T-helper 1 cell (primary cell): Measurements from ENCODE around the gene HSPB6.
"Not testable (repeated sequence)": the region's sequence is repeated elsewhere in the genome, so short reads cannot be mapped to it uniquely, and the experiment has no call there.

Experiments used
- DNase-seq, 5 donors: peaks; one replicate each; pipeline ENCODE4 v3.0.0-alpha.2; 2012 to 2020
- total RNA-seq, 4 donors: gene quantifications; one replicate each; lab custom pipeline; 2026; lab: John Stamatoyannopoulos, UW

The HSPB6 gene
- total RNA-seq = 0 reads per million in 4 donors

DNA sequence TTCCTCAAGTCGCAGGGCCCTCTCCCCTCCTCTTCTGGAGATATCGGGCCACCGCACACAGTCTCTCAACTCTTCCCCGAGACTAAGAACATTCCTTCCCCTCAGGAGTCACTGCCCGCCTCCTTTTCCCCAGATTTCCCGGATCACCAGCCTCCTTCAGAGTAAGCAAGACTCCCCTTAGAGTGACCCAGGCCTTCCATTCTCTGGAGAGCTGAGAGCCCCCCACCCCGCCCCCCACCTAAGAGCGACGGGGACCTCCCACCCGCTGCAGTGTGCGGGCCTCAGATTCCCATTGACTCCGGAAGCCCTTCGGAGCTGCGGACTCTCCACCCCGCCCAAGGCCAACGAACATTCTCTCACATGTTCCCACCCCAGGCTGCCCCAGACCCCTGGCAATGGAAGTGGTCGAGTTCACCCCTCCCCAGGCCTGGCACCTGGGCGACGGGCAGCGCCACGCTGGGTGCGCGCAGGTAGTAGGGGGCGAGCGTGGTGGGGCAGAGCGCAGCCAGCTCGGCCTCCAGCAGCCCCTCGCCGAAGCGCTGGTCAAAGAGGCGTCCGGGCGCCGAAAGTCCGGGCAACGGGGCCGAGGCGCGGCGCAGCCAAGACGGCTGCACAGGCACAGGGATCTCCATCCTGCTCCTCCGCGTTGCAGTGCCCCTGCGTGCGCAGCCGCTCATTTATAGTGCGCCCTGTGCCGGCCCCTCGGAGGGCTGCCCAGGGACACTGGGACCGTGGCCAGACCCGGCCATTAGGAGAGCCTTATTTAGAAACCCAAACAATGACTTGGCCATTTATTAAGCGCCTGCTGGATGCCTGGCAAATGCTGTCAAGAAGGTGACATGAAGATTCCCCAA, at the start of gene HSPB6:
Gene HSPB6 (minus strand): TSS at position 653 of the 854 bp plus-strand sequence. CDS start 21 bp downstream, at position 632.
- DNase-seq = no peak

- DNase-seq = no peak
These were observed 49.8 kb upstream of the HSPB6 start for GRCh38 chr19:35806597-35806996.

GRCh38 chr19:35805526-35806102, 48.8 kb upstream of the HSPB6 start:
- no peak for DNase-seq

- no peak for DNase-seq
These were observed 45.0 kb upstream of the HSPB6 start for GRCh38 chr19:35801828-35802227.

DNA sequence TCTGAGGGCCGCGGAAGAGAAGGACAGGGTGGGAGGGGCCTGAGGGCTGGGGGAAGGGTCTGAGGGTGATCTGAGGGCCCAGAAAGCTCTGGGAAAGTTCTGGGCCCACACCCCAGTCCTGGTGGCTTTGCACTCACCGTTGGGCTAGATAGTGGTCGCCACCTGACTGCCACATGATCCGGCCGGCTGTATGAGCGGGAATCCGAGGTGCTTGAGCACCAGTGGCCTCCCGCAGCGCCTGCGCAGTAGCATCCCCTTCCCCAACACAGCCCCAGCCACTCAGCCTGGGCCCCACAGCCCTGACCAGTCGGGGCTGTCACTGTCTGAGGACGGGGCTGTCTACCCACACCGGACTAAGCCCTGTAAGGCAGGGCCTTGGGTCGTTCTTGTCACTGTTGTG, 40.8 kb upstream of the HSPB6 start:
- DNase-seq = no peak

DNA sequence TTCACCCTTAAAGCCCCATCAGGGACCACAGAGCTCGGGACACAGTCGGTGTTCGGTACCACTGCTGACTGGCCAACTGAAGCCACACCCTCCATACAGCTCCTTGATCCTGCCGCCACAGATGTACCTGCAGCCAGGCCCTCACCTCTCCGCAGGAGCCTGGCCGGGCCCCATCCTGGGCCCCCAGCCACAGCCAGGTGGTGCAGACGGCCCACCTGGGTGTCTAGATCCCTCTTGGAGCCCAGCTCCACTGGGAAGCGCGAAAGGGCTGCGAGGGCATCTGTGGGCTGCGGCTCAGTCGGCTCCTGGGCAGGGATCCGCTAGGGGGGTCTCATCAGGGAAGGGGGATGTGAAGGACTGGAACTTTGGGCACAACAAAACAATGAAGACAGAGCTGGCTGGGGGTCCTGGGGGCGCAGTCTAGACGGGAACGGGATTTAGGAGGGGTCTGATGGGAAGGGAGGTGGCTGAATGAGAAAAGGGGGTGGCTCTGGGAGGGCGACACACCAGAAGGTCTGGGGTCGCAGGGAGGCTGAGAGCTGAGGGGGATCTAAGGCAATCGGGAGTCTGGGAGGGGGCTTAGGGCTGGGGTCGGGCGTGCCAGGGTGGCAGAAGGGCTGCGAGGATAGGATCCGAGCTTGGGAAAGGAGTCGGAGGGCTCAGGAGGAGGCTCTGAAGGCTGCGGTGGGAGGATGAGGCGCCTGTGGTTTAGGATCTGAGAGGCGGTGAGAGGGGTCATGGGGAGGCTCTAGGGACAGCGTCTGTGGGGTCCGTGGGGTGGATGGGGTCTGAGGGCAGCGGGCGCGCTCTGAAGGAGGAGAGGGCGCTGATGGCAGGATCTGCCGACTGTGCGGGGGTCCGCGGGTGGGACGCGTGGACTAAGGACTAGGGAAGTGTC, 40.1 kb upstream of the HSPB6 start:
- no peak for DNase-seq

- not testable (repeated sequence) for DNase-seq
These were observed 38.7 kb upstream of the HSPB6 start for GRCh38 chr19:35795564-35795963.

- no peak for DNase-seq
These were observed 36.7 kb upstream of the HSPB6 start for GRCh38 chr19:35793381-35794165.

- DNase-seq = no peak
These were observed 36.1 kb upstream of the HSPB6 start for GRCh38 chr19:35792888-35793287.

- DNase-seq = no peak
These were observed 35.5 kb upstream of the HSPB6 start for GRCh38 chr19:35792312-35792711.

DNA sequence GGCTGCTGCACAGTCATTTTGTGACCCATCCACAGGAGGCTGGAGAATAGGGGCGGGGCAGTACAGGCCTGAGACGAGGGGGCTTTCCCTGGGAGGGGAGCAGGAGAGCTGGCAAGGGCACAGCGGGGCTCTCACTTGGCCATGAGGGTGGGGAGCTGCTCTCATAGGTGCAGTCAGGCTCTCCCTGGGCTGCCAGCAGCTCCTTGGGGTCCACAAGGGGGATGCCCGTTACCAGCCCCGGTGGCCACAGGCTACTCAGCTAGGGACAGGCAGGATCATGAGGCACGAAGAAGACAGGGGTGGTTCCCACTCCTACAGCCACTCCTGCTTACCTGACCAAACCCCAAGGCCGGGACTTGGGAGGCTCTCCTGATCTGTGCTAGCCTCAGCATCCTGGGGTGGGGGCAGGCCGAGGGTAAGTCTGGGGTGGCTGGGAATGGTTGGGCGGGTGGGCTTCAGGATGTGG, 35.0 kb upstream of the HSPB6 start:
- no peak for DNase-seq

- DNase-seq = no peak
These were observed 34.4 kb upstream of the HSPB6 start for GRCh38 chr19:35790981-35791813.

- no peak for DNase-seq
These were observed 33.4 kb upstream of the HSPB6 start for GRCh38 chr19:35789978-35790944.

- no peak for DNase-seq
These were observed 32.6 kb upstream of the HSPB6 start for GRCh38 chr19:35789195-35789977.

DNA sequence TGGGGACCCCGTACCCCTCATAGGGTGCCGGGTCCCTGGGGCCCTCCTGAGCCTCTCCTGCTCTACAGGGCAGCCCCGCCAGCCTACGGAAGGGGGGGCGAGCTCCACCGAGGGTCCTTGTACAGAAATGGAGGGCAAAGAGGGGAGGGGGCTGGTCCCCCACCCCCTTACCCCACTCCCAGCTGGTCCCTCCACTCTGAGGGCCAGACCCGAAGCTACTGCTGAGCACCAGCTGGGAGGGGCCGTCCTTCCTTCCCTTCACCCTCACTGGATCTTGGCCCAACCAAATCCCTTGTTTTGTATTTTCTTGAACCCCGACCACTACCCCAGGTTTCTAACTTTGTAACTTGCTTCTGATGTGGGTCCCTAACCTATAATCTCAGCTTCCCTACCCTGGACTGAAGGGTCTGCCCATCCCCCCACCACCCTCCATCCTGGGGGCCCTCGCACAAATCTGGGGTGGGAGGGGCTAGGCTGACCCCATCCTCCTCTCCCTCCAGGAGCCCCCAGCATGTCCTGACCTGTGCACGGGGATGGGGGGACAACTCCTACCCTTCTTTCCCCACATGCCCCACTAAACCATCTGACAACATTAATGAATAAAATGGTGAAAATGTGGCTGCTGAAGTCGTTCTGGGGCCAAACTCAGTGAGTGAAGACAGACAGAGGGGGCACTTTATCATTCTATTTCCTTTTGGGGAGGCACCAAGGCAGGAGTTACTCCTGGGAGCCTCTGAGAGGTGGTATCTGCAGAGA, 31.6 kb upstream of the HSPB6 start:
- no peak for DNase-seq

DNA sequence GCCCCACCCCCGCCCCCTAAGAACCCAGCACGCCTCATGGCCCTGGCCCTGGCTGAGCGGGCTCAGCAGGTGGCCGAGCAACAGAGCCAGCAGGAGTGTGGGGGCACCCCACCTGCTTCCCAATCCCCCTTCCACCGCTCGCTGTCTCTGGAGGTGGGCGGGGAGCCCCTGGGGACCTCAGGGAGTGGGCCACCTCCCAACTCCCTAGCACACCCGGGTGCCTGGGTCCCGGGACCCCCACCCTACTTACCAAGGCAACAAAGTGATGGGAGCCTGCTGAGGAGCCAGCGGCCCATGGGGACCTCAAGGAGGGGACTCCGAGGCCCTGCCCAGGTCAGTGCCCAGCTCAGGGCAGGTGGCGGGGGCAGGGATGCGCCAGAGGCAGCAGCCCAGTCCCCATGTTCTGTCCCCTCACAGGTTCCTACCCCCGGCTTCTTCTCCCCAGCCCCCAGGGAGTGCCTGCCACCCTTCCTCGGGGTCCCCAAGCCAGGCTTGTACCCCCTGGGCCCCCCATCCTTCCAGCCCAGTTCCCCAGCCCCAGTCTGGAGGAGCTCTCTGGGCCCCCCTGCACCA, 30.5 kb upstream of the HSPB6 start:
- no peak for DNase-seq

- DNase-seq = no peak
These were observed 29.7 kb upstream of the HSPB6 start for GRCh38 chr19:35786299-35787160.
